Neural cell (in vitro differentiated cells): ENCODE measurements around the gene FAM200C.

Source experiments
- CTCF ChIP-seq: fragments of 450-650 bp; IDR thresholded peaks from 2 replicates; pipeline ENCODE4 v1.5.1; 2014; ENCODE audit warnings: antibody characterized with exemption, mild to moderate bottlenecking, moderate library complexity; ENCODE audit not compliant: poor library complexity, severe bottlenecking
- EP300 ChIP-seq: fragments of 450-650 bp; conservative IDR thresholded peaks from 2 replicates; pipeline ENCODE4 v1.6.1; 2014; ENCODE audit warnings: antibody characterized with exemption, mild to moderate bottlenecking, moderate library complexity; ENCODE audit not compliant: poor library complexity, severe bottlenecking
- EZH2 ChIP-seq: fragments of 200-600, 300-800 bp; shearing (Covaris generic), sonication (generic); IDR thresholded peaks from 2 replicates; pipeline ENCODE4 v1.6.1; 2014; ENCODE audit warnings: antibody characterized with exemption, low read length, borderline replicate concordance, mild to moderate bottlenecking; ENCODE audit not compliant: insufficient read depth, poor library complexity, severe bottlenecking
- MXI1 ChIP-seq: fragments of 450-650 bp; conservative IDR thresholded peaks from 2 replicates; pipeline ENCODE4 v1.6.1; 2014; ENCODE audit warnings: antibody characterized with exemption, mild to moderate bottlenecking; ENCODE audit not compliant: poor library complexity, severe bottlenecking
- POLR2AphosphoS5 ChIP-seq: IDR thresholded peaks from 2 replicates; pipeline ENCODE4 v1.6.1; 2012
- RAD21 ChIP-seq: fragments of 450-650 bp; conservative IDR thresholded peaks from 2 replicates; pipeline ENCODE4 v1.6.1; 2014; ENCODE audit warnings: antibody characterized with exemption, mild to moderate bottlenecking, moderate library complexity
- REST ChIP-seq: IDR thresholded peaks from 2 replicates; pipeline ENCODE4 v1.6.1; 2012; ENCODE audit warnings: borderline replicate concordance
- SMC3 ChIP-seq: fragments of 450-650 bp; conservative IDR thresholded peaks from 2 replicates; pipeline ENCODE4 v1.6.1; 2014; ENCODE audit warnings: antibody characterized with exemption, mild to moderate bottlenecking, moderate library complexity; ENCODE audit not compliant: poor library complexity

GRCh38 chr5:160432787-160433186 is 32.9 kb upstream of the FAM200C start:
- TF ChIP-seq POLR2AphosphoS5 = no peak
- no peak for TF ChIP-seq CTCF
- TF ChIP-seq EZH2 = no peak
- TF ChIP-seq EP300 = no peak
- TF ChIP-seq REST = no peak
- no peak for TF ChIP-seq RAD21
- TF ChIP-seq MXI1 = no peak
- no peak for TF ChIP-seq SMC3
